ENCODE data around the gene ZSCAN21. TPM values are rescaled to one million over a fixed set of nuclear protein-coding genes. Genes with fewer than 3 reads are reported as not detected.

Gene ZSCAN21
- total and polyA plus RNA-seq, 7 experiments from 2014 or later: 3.9 to 13.4 (median 6.8) TPM

Small RNA genes lying within 50 kb of the gene (microRNA-seq; reads per million reads assigned to microRNA genes)
- gene MIR106B (ENCODE audit: borderline microRNAs expressed) (3,194 reads per million, percentile 91 among the genes with 10 or more reads in this experiment), gene MIR25 (ENCODE audit: borderline microRNAs expressed) (937 reads per million, percentile 81 among the genes with 10 or more reads in this experiment), gene MIR93 (ENCODE audit: borderline microRNAs expressed) (2,453 reads per million, percentile 89 among the genes with 10 or more reads in this experiment)

Other genes starting within 250 kb of the ZSCAN21 start
- gene CYP3A43, start 221.8 kb upstream of the ZSCAN21 start, total RNA-seq: under 1 TPM in 1 of 5 experiments, not detected in 4; 0.32 TPM
- gene CYP3A43, start 221.8 kb upstream of the ZSCAN21 start, polyA plus RNA-seq: not detected
- gene OR2AE1, start 172.7 kb upstream of the ZSCAN21 start, total RNA-seq: under 1 TPM in 4 of 5 experiments, not detected in 1; 0.41 to 0.70 (median 0.52) TPM
- gene OR2AE1, start 172.7 kb upstream of the ZSCAN21 start, polyA plus RNA-seq: not detected
- gene TRIM4, start 130.2 kb upstream of the ZSCAN21 start, total RNA-seq: 10 to 100 TPM; 30.1 to 75.0 (median 37.6) TPM
- gene TRIM4, start 130.2 kb upstream of the ZSCAN21 start, polyA plus RNA-seq: 10 to 100 TPM; 31.9 to 37.8 TPM
- gene GJC3, start 120.2 kb upstream of the ZSCAN21 start, total RNA-seq: 1 to 10 TPM in 1 of 5 experiments, under 1 TPM in 3, not detected in 1; 0.41 to 1.1 (median 0.58) TPM
- gene GJC3, start 120.2 kb upstream of the ZSCAN21 start, polyA plus RNA-seq: under 1 TPM; 0.61 to 0.92 TPM
- not detected for gene AZGP1, start 73.7 kb upstream of the ZSCAN21 start, total RNA-seq
- not detected for gene AZGP1, start 73.7 kb upstream of the ZSCAN21 start, polyA plus RNA-seq
- gene ZKSCAN1, start 34.2 kb upstream of the ZSCAN21 start, total RNA-seq: 100 to 1,000 TPM in 2 of 5 experiments, 10 to 100 TPM in 3; 54.0 to 103 (median 70.1) TPM
- gene ZKSCAN1, start 34.2 kb upstream of the ZSCAN21 start, polyA plus RNA-seq: 10 to 100 TPM; 47.0 to 55.5 TPM
- gene ZNF3, start 31.9 kb downstream of the ZSCAN21 start, total RNA-seq: 10 to 100 TPM; 29.1 to 48.0 (median 35.0) TPM
- 10 to 100 TPM; 20.3 to 37.6 TPM for gene ZNF3, start 31.9 kb downstream of the ZSCAN21 start, polyA plus RNA-seq
- gene COPS6, start 39.2 kb downstream of the ZSCAN21 start, total RNA-seq: 100 to 1,000 TPM in 1 of 5 experiments, 10 to 100 TPM in 4; 65.7 to 103 (median 80.1) TPM
- gene COPS6, start 39.2 kb downstream of the ZSCAN21 start, polyA plus RNA-seq: 100 to 1,000 TPM; 110 to 122 TPM
- 100 to 1,000 TPM in 4 of 5 experiments, 10 to 100 TPM in 1; 80.3 to 263 (median 168) TPM for gene MCM7, start 51.6 kb downstream of the ZSCAN21 start, total RNA-seq
- 10 to 100 TPM; 29.5 to 49.9 TPM for gene MCM7, start 51.6 kb downstream of the ZSCAN21 start, polyA plus RNA-seq
- 10 to 100 TPM in 3 of 5 experiments, 1 to 10 TPM in 2; 7.5 to 13.8 (median 11.0) TPM for gene AP4M1, start 51.9 kb downstream of the ZSCAN21 start, total RNA-seq
- gene AP4M1, start 51.9 kb downstream of the ZSCAN21 start, polyA plus RNA-seq: 1 to 10 TPM; 2.6 to 5.1 TPM
- gene TAF6, start 69.6 kb downstream of the ZSCAN21 start, total RNA-seq: 10 to 100 TPM; 39.5 to 68.1 (median 55.0) TPM
- 10 to 100 TPM; 30.8 to 45.0 TPM for gene TAF6, start 69.6 kb downstream of the ZSCAN21 start, polyA plus RNA-seq
- 10 to 100 TPM; 22.1 to 68.2 (median 40.3) TPM for gene CNPY4, start 69.9 kb downstream of the ZSCAN21 start, total RNA-seq
- 10 to 100 TPM; 21.5 to 22.3 TPM for gene CNPY4, start 69.9 kb downstream of the ZSCAN21 start, polyA plus RNA-seq
- gene MBLAC1, start 77.2 kb downstream of the ZSCAN21 start, total RNA-seq: 1 to 10 TPM; 4.5 to 6.3 (median 5.8) TPM
- gene MBLAC1, start 77.2 kb downstream of the ZSCAN21 start, polyA plus RNA-seq: 1 to 10 TPM; 1.5 to 2.3 TPM
- 100 to 1,000 TPM; 132 to 200 (median 173) TPM for gene LAMTOR4, start 99.1 kb downstream of the ZSCAN21 start, total RNA-seq
- 100 to 1,000 TPM; 550 to 555 TPM for gene LAMTOR4, start 99.1 kb downstream of the ZSCAN21 start, polyA plus RNA-seq
- gene TRAPPC14, start 108.9 kb downstream of the ZSCAN21 start, total RNA-seq: 100 to 1,000 TPM in 1 of 5 experiments, 10 to 100 TPM in 4; 51.8 to 102 (median 70.2) TPM
- 1 to 10 TPM; 3.2 to 5.9 TPM for gene TRAPPC14, start 108.9 kb downstream of the ZSCAN21 start, polyA plus RNA-seq
- gene GAL3ST4, start 118.8 kb downstream of the ZSCAN21 start, total RNA-seq: 10 to 100 TPM in 4 of 5 experiments, 1 to 10 TPM in 1; 4.7 to 26.8 (median 16.7) TPM
- 10 to 100 TPM in 1 of 2 donors, 1 to 10 TPM in 1; 7.4 to 10.8 TPM for gene GAL3ST4, start 118.8 kb downstream of the ZSCAN21 start, polyA plus RNA-seq
- gene GPC2, start 127.6 kb downstream of the ZSCAN21 start, total RNA-seq: 10 to 100 TPM in 4 of 5 experiments, 1 to 10 TPM in 1; 8.1 to 30.6 (median 18.2) TPM
- under 1 TPM; 0.64 to 0.87 TPM for gene GPC2, start 127.6 kb downstream of the ZSCAN21 start, polyA plus RNA-seq
- 10 to 100 TPM in 1 of 5 experiments, 1 to 10 TPM in 4; 5.5 to 24.6 (median 9.5) TPM for gene STAG3, start 128.1 kb downstream of the ZSCAN21 start, total RNA-seq
- gene STAG3, start 128.1 kb downstream of the ZSCAN21 start, polyA plus RNA-seq: 1 to 10 TPM; 2.4 to 6.5 TPM
- gene PVRIG, start 170.2 kb downstream of the ZSCAN21 start, total RNA-seq: 10 to 100 TPM; 32.1 to 88.7 (median 66.2) TPM
- gene PVRIG, start 170.2 kb downstream of the ZSCAN21 start, polyA plus RNA-seq: 10 to 100 TPM; 69.5 to 81.0 TPM

Measured in naive thymus-derived CD4-positive, alpha-beta T cell (primary cell).